GM19467 (cell line): Measurements from ENCODE around the gene NHSL2.

Source experiments
- ATAC-seq: cut with Tn5 transposase; IDR thresholded peaks from one replicate; pipeline ENCODE4 v1.9.1; 2021; ENCODE audit warnings: mild to moderate bottlenecking, moderate library complexity; ENCODE audit not compliant: unreplicated experiment

Gene NHSL2

GRCh38 chrX:72102126-72102525 is 191.5 kb downstream of the NHSL2 start:
- ATAC-seq = no peak

- ATAC-seq = no peak
Measured at GRCh38 chrX:72102760-72103159, 192.1 kb downstream of the NHSL2 start.

GRCh38 chrX:72105436-72105835 is 194.8 kb downstream of the NHSL2 start:
- no peak for ATAC-seq

GRCh38 chrX:72107320-72107719 is 196.7 kb downstream of the NHSL2 start:
- no peak for ATAC-seq

GRCh38 chrX:72107841-72108595 is 197.4 kb downstream of the NHSL2 start:
- no peak for ATAC-seq

- ATAC-seq = no peak
Measured at GRCh38 chrX:72108666-72109065, 198.0 kb downstream of the NHSL2 start.

GRCh38 chrX:72110051-72110875 is 199.6 kb downstream of the NHSL2 start:
- no peak for ATAC-seq

- ATAC-seq = no peak
Measured at GRCh38 chrX:72110876-72111708, 200.4 kb downstream of the NHSL2 start.

GRCh38 chrX:72113461-72113860 is 202.8 kb downstream of the NHSL2 start:
- no peak for ATAC-seq

GRCh38 chrX:72114306-72114705 is 203.7 kb downstream of the NHSL2 start:
- ATAC-seq = no peak

- ATAC-seq = no peak
Measured at GRCh38 chrX:72114807-72115206, 204.2 kb downstream of the NHSL2 start.

GRCh38 chrX:72115380-72115779 is 204.7 kb downstream of the NHSL2 start:
- ATAC-seq = no peak

GRCh38 chrX:72117636-72118210 is 207.1 kb downstream of the NHSL2 start:
- ATAC-seq = no peak

- no peak for ATAC-seq
Measured at GRCh38 chrX:72120837-72121236, 210.2 kb downstream of the NHSL2 start.

- ATAC-seq = no peak
Measured at GRCh38 chrX:72121383-72121782, 210.7 kb downstream of the NHSL2 start.

- no peak for ATAC-seq
Measured at GRCh38 chrX:72122621-72123337, 212.1 kb downstream of the NHSL2 start.

GRCh38 chrX:72123471-72124185 is 213.0 kb downstream of the NHSL2 start:
- no peak for ATAC-seq

- no peak for ATAC-seq
Measured at GRCh38 chrX:72124540-72125201, 214.0 kb downstream of the NHSL2 start.
